B cell (primary cell): Measurements from ENCODE around the gene TOP1. TPM values are rescaled to one million over a fixed set of nuclear protein-coding genes. Genes with fewer than 3 reads are reported as not detected.

ENCODE experiments used
- ATAC-seq: fragments of 200-7000 bp; cut with Tn5 transposase; one replicate; pipeline ENCODE4 v1.10.0; 2021; ENCODE audit warnings: low read depth, mild to moderate bottlenecking, moderate number of reproducible peaks, moderate library complexity
- CTCF ChIA-PET: fragments of 350-600 bp; sonication (Branson Sonifier 250); formaldehyde crosslinking; loops from one replicate; lab custom pipeline; 2021; ENCODE audit warnings: antibody characterized with exemption, inconsistent platforms; lab: Charles Lee
- POLR2A ChIA-PET: fragments of 350-600 bp; sonication (Branson Sonifier 250); formaldehyde crosslinking; loops from one replicate; lab custom pipeline; 2021; ENCODE audit warnings: antibody characterized with exemption; lab: Charles Lee
- DNase-seq: peaks from one replicate; pipeline ENCODE4 v3.0.0; 2013
- H2AFZ ChIP-seq: 2 replicates; pipeline ENCODE4 v1.6.1; 2012; ENCODE audit warnings: mild to moderate bottlenecking, low read depth, low read length; ENCODE audit not compliant: insufficient read depth, poor library complexity, severe bottlenecking
- H3K27ac ChIP-seq, 2 donors: 1 replicate in 1 of 2; 2 replicates in 1 of 2; pipeline ENCODE4 v1.5.1; 2012 to 2013; ENCODE audit warnings: low read length in 2 of 2, mild to moderate bottlenecking in 2 of 2, moderate library complexity in 1 of 2
- H3K27me3 ChIP-seq, 4 experiments: fragments of 200-600 bp in 1 of 4; sonication (generic) in 1 of 4; replicated peaks in 1 of 4; 1 replicate in 2 of 4; 2 replicates in 2 of 4; pipeline versions ENCODE4 v1.6.1 to v1.7.0; 2013 to 2016; ENCODE audit warnings: low read length in 3 of 4, mild to moderate bottlenecking in 2 of 4, mixed read lengths in 1 of 4, moderate library complexity in 1 of 4; ENCODE audit not compliant: insufficient read depth in 4 of 4, control insufficient read depth in 3 of 4; ENCODE audit errors: control extremely low read depth in 1 of 4
- H3K36me3 ChIP-seq, 2 experiments: replicated peaks in 1 of 2; 1 replicate in 1 of 2; 2 replicates in 1 of 2; pipeline versions ENCODE4 v1.6.1 to v1.7.1; 2013; ENCODE audit warnings: low read length in 1 of 2; ENCODE audit not compliant: insufficient read depth in 2 of 2, control insufficient read depth in 1 of 2; ENCODE audit errors: control extremely low read depth in 1 of 2, extremely low read depth in 1 of 2
- H3K4me1 ChIP-seq, 2 donors: fragments of 200-600 bp in 1 of 2; sonication (generic) in 1 of 2; 1 replicate in 1 of 2; 2 replicates in 1 of 2; pipeline versions ENCODE4 v1.5.1 to v1.6.1; 2013 to 2017; ENCODE audit warnings: low read length in 2 of 2; ENCODE audit not compliant: control insufficient read depth in 2 of 2, insufficient read depth in 2 of 2
- H3K4me2 ChIP-seq: replicated peaks from 2 replicates; pipeline ENCODE3; 2012; ENCODE audit warnings: mild to moderate bottlenecking, low read depth, low read length; ENCODE audit not compliant: poor library complexity, severe bottlenecking
- H3K4me3 ChIP-seq, 5 experiments: fragments of 200-600 bp in 1 of 5; sonication (generic) in 1 of 5; 1 replicate in 3 of 5; 2 replicates in 2 of 5; pipeline versions ENCODE4 v1.5.1 to v1.7.0; 2011 to 2016; ENCODE audit warnings: low read length in 4 of 5, mild to moderate bottlenecking in 4 of 5, low read depth in 2 of 5, control low read depth in 1 of 5, moderate library complexity in 1 of 5; ENCODE audit not compliant: insufficient read depth in 1 of 5; ENCODE audit errors: control extremely low read depth in 1 of 5, extremely low read depth in 1 of 5
- H3K79me2 ChIP-seq: fragments of 200-600 bp; sonication (generic); one replicate; pipeline ENCODE4 v1.6.0; 2016; ENCODE audit warnings: low read length; ENCODE audit not compliant: control insufficient read depth, insufficient read depth
- H3K9ac ChIP-seq: fragments of 200-600 bp; sonication (generic); 2 replicates; pipeline ENCODE4 v1.6.1; 2017; ENCODE audit warnings: mild to moderate bottlenecking, low read length, moderate library complexity
- H3K9me3 ChIP-seq, 3 donors: one replicate each; pipeline versions ENCODE4 v1.6.1 to v1.7.1; 2013; ENCODE audit warnings: low read length in 2 of 3; ENCODE audit not compliant: control insufficient read depth in 2 of 3, insufficient read depth in 1 of 3; ENCODE audit errors: control extremely low read depth in 1 of 3
- H4K20me1 ChIP-seq: 2 replicates; pipeline ENCODE4 v1.6.0; 2012; ENCODE audit warnings: mild to moderate bottlenecking, low read length; ENCODE audit not compliant: insufficient read depth, control insufficient read depth, poor library complexity, severe bottlenecking
- H3K27ac Mint-ChIP-seq: one replicate; pipeline ENCODE4 v1.8.0; 2021; ENCODE audit warnings: mixed read lengths
- H3K27me3 Mint-ChIP-seq: one replicate; pipeline ENCODE4 v1.8.0; 2021; ENCODE audit warnings: mixed read lengths
- H3K4me1 Mint-ChIP-seq: one replicate; pipeline ENCODE4 v1.8.0; 2021; ENCODE audit warnings: mixed read lengths
- H3K4me3 Mint-ChIP-seq: one replicate; pipeline ENCODE4 v1.8.0; 2021; ENCODE audit warnings: mixed read lengths
- H3K9me3 Mint-ChIP-seq: one replicate; pipeline ENCODE4 v1.8.0; 2022; ENCODE audit warnings: mixed read lengths; ENCODE audit not compliant: insufficient read depth
- EZH2 ChIP-seq: IDR thresholded peaks from 2 replicates; pipeline ENCODE4 v1.6.1; 2012; ENCODE audit warnings: borderline replicate concordance, low read depth, mild to moderate bottlenecking, moderate library complexity, low read length; ENCODE audit not compliant: insufficient read depth, poor library complexity, severe bottlenecking
- WGBS: methylation state at CpG from one replicate; pipeline ENCODE4 v1.1.5; 2013; ENCODE audit warnings: missing lambda C conversion rate; ENCODE audit not compliant: insufficient coverage; 5-methylcytosine and 5-hydroxymethylcytosine counted together
- intact Hi-C: fragments of 100-400 bp; cut with micrococcal nuclease; formaldehyde crosslinking; loops from one replicate; pipeline ENCODE4 v1.10.0; 2022
- polyA plus RNA-seq: library from polyadenylated mRNA; depleted of rRNA; stranded (reverse); fragments of >200 nt; gene quantifications from 2 replicates; pipeline ENCODE4 v1.2.3, GENCODE V29; 2012
- total RNA-seq, 2 donors: library from RNA; stranded (reverse); fragments of 120-200 nt in 1 of 2; gene quantifications; 1 replicate in 1 of 2; 2 replicates in 1 of 2; pipeline versions ENCODE4 v1.2.3 to v1.2.4, GENCODE V29; 2013 to 2022
- TF ChIP-seq, protein P1 (sequence below): fragments of 200-600 bp; IDR thresholded peaks from one replicate; pipeline ENCODE4 v1.8.0; 2022; ENCODE audit warnings: antibody characterized with exemption, mild to moderate bottlenecking

Gene TOP1
- total and polyA plus RNA-seq, 2 donors (not counting 1 experiment from before 2014, with no cell fraction given): 5.4 to 44.9 TPM

DNA sequence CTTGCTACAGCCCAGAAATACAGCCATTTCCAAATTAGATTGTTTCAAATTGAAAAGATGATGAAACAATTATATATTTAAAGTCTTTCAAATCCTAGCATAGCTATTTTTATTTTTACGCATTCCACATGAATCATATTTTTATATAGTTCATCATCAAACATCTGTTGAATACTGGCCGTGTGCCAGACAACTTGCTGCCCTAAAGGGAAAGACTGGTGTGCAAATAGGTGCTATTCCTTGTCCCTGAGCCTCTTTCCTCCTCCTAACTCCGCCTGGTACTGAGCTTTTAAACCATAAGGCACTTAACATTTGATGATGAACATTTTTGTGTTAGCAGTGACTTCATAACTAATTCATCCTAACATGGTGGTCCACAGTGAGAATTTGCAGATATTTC, 90.0 kb downstream of the TOP1 start:
- Histone ChIP-seq H3K9me3 (no peaks in the 10 kb centered on the region), H3K79me2 (no peaks in the 10 kb centered on the region), H3K27ac (no peak overlapping the region), H4K20me1 (no peaks in the 10 kb centered on the region), H3K36me3 (peaks cover 12 to 86% of the 10 kb centered on the region in 2 experiments), H3K4me1 (no peaks in the 10 kb centered on the region), H2AFZ (no peak overlapping the region), H3K4me2 (no peak overlapping the region), H3K9ac (no peak overlapping the region), H3K4me3 (no peak overlapping the region), H3K27me3 (no peaks in the 10 kb centered on the region)
- H3K27me3 Mint-ChIP-seq: no peaks in the 10 kb centered on the region
- no peak overlapping the region for H3K4me3 Mint-ChIP-seq
- no peak for ATAC-seq
- DNase-seq: no peak
- intact Hi-C loops: no loop called here
- no peak overlapping the region for H3K27ac Mint-ChIP-seq
- no peaks in the 10 kb centered on the region for H3K9me3 Mint-ChIP-seq
- WGBS: no CpG with 5 or more reads among the region's 3 CpGs
- TF ChIP-seq EZH2: no peak
- TF ChIP-seq, protein P1, sequence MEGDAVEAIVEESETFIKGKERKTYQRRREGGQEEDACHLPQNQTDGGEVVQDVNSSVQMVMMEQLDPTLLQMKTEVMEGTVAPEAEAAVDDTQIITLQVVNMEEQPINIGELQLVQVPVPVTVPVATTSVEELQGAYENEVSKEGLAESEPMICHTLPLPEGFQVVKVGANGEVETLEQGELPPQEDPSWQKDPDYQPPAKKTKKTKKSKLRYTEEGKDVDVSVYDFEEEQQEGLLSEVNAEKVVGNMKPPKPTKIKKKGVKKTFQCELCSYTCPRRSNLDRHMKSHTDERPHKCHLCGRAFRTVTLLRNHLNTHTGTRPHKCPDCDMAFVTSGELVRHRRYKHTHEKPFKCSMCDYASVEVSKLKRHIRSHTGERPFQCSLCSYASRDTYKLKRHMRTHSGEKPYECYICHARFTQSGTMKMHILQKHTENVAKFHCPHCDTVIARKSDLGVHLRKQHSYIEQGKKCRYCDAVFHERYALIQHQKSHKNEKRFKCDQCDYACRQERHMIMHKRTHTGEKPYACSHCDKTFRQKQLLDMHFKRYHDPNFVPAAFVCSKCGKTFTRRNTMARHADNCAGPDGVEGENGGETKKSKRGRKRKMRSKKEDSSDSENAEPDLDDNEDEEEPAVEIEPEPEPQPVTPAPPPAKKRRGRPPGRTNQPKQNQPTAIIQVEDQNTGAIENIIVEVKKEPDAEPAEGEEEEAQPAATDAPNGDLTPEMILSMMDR: no peak
- ChIA-PET CTCF (interaction anchor here (1.0 to 1.2 kb wide), 2 partner anchors 16 to 156 kb away, joined by 3 read pairs; no protein-coding TSS in a partner anchor), POLR2A (no interaction called here)
- no peaks in the 10 kb centered on the region for H3K4me1 Mint-ChIP-seq

DNA sequence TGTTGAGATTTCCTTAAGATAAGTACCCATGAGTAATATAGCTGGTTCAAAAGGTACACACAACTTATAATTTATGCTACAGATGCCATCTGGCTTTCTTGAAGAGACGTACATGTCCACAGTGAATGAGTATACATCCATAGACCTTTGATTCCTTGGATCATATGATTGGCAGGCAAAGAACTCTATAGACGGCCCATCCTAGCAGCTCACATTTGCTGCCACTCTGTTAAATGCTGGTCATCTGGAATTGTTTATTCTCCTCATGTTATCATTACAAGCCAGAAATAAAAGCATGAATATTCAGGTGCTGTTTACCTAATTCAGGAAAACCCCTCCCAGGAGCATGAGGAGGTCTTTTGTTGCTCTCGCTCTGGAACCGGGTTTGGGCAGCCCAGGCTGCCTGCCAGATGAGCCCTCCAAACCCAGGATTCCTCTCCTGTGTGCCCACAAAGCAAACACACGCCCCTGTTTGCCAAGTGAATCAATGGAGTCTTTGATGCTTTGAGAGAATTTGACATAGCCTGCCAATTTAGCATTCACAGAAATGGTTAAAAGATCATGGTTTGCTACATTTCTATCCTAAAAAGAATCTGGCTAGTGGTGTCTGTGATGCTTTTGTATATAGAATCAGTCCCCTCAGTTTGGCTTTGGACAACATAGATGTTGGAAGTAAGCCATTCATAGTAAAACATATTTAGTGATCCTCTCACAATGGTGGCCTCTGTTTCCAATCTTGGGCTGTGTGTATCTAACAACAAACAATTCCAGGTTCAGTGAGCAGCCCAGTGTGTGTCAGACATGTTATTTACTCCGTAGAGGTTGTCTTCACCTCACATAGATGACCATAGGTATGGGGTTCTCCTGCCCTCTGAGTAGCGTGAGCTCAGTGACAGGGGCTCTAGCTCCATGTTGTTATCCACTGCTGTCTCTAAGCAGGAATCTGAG, 91.3 kb downstream of the TOP1 start:
- POLR2A ChIA-PET: no interaction called here
- ATAC-seq: no peak
- WGBS: 93% methylated on average over 3 of the region's 7 CpGs

More for the DNA sequence above, 91.3 kb downstream of the TOP1 start:
- H4K20me1 ChIP-seq: no peaks in the 10 kb centered on the region
- no peak for DNase-seq
- no peaks in the 10 kb centered on the region for H3K4me1 ChIP-seq
- no peak overlapping the region for H3K4me2 ChIP-seq
- no peaks in the 10 kb centered on the region for H3K9me3 Mint-ChIP-seq
- H3K27me3 Mint-ChIP-seq: no peaks in the 10 kb centered on the region
- H3K9me3 ChIP-seq: no peaks in the 10 kb centered on the region
- no peak for TF ChIP-seq EZH2
- TF ChIP-seq, protein P1: no peak
- no peak overlapping the region for H3K27ac Mint-ChIP-seq
- peaks cover 13 to 81% of the 10 kb centered on the region in 2 experiments for H3K36me3 ChIP-seq
- no peak overlapping the region for H3K9ac ChIP-seq
- no peaks in the 10 kb centered on the region for H3K4me1 Mint-ChIP-seq
- H3K27me3 ChIP-seq: no peaks in the 10 kb centered on the region
- H3K27ac ChIP-seq: no peak overlapping the region
- H3K4me3 ChIP-seq: no peak overlapping the region
- intact Hi-C loops: no loop called here
- CTCF ChIA-PET: interaction anchor here (1.0 to 1.7 kb wide), 4 partner anchors 8 to 152 kb away, joined by 3 to 5 read pairs (median 4); no protein-coding TSS in a partner anchor
- no peak overlapping the region for H3K4me3 Mint-ChIP-seq
- H3K79me2 ChIP-seq: no peaks in the 10 kb centered on the region
- H2AFZ ChIP-seq: no peak overlapping the region
